Gastroesophageal sphincter (tissue), 3 donors: ENCODE measurements around the gene SCGB3A1.

Experiments used
- CTCF ChIP-seq, 4 experiments: fragments of 200-600 bp in 2 of 4; fragments of 450-650 bp in 2 of 4; sonication (generic) in 1 of 4; IDR thresholded peaks; one replicate each; pipeline ENCODE4 v1.5.1; 2017 to 2019; ENCODE audit warnings: antibody characterized with exemption in 4 of 4, mild to moderate bottlenecking in 2 of 4, moderate library complexity in 2 of 4
- EP300 ChIP-seq: sonication (generic); formaldehyde crosslinking; IDR thresholded peaks from one replicate; pipeline ENCODE4 v1.6.1; 2017; ENCODE audit warnings: antibody characterized with exemption, mild to moderate bottlenecking
- POLR2A ChIP-seq, 2 donors: fragments of 450-650 bp; IDR thresholded peaks; one replicate each; pipeline ENCODE4 v1.6.1; 2017; ENCODE audit warnings: antibody characterized with exemption in 2 of 2, mild to moderate bottlenecking in 2 of 2, moderate library complexity in 1 of 2
- POLR2AphosphoS5 ChIP-seq: sonication (generic); formaldehyde crosslinking; IDR thresholded peaks from one replicate; pipeline ENCODE4 v1.6.1; 2017; ENCODE audit warnings: antibody characterized with exemption

GRCh38 chr5:180609386-180609785, 18.1 kb upstream of the SCGB3A1 start:
- no peak for TF ChIP-seq CTCF (IDR thresholded peaks at IDR 0.05)
- TF ChIP-seq POLR2A (IDR thresholded peaks at IDR 0.05): no peak
- no peak for TF ChIP-seq EP300
- no peak for TF ChIP-seq POLR2AphosphoS5
